Ovary (tissue), 3 donors: ENCODE measurements around the gene NUBP2.

Source experiments
- POLR2A ChIP-seq: fragments of 450-650 bp; IDR thresholded peaks from one replicate; pipeline ENCODE4 v1.6.1; 2017; ENCODE audit warnings: antibody characterized with exemption, mild to moderate bottlenecking, moderate library complexity
- TF ChIP-seq, protein P1 (sequence below), 3 donors: fragments of 450-650 bp in 2 of 3; fragments of 200-600 bp in 1 of 3; IDR thresholded peaks; one replicate each; pipeline versions ENCODE4 v1.5.1 to v1.8.0; 2016 to 2022; ENCODE audit warnings: antibody characterized with exemption in 3 of 3, mild to moderate bottlenecking in 1 of 3
- donor health status: DM: no; HTN: no; CAD: no.

DNA sequence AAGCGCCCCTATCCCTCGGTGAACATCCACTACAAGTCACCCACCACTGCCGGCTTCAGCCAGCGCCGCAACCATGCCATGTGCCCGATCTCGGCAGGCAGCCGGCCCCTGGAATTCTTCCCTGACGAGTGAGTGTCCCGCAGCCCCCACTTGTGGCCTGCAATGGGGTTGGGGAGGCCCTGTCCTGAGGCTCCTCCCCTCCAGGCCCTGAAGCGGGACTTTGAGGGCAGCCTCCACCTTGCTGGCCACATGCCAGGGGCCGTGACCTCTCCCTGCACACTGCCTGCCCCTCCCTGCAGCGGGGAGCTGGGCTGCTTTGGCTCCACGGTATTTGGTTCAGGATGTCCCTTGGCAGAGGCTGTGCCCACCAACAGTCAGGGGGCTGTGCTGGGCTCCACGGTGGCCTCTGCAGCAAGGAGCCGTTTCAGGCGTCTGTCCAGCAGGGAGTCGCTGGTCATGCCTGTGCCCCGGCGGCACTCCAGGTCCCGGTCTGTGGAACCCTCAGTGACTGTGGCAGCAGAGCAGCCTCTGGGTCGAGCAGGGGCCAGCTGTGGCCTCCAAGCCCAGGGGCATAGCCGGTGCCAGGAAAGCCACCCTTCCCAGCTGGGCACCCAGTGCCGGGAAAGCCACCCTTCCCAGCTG, 19.8 kb upstream of the NUBP2 start:
- TF ChIP-seq, protein P1, sequence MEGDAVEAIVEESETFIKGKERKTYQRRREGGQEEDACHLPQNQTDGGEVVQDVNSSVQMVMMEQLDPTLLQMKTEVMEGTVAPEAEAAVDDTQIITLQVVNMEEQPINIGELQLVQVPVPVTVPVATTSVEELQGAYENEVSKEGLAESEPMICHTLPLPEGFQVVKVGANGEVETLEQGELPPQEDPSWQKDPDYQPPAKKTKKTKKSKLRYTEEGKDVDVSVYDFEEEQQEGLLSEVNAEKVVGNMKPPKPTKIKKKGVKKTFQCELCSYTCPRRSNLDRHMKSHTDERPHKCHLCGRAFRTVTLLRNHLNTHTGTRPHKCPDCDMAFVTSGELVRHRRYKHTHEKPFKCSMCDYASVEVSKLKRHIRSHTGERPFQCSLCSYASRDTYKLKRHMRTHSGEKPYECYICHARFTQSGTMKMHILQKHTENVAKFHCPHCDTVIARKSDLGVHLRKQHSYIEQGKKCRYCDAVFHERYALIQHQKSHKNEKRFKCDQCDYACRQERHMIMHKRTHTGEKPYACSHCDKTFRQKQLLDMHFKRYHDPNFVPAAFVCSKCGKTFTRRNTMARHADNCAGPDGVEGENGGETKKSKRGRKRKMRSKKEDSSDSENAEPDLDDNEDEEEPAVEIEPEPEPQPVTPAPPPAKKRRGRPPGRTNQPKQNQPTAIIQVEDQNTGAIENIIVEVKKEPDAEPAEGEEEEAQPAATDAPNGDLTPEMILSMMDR (IDR thresholded peaks at IDR 0.05) = no peak
- no peak for TF ChIP-seq POLR2A
